HL-60 (cell line): ENCODE results near the gene FAM89B.

Experiments used
- DNase-seq, 2 experiments: peaks; one replicate each; pipeline ENCODE4 v3.0.0-alpha.2; 2010 to 2020; ENCODE audit warnings: low read depth in 1 of 2, low spot score in 1 of 2
- H3K27ac ChIP-seq: fragments of 250-450 bp; sonication (Bioruptor Pico); replicated peaks from 2 replicates; pipeline ENCODE4 v1.5.1; 2020; ENCODE audit warnings: mild to moderate bottlenecking, moderate library complexity
- H3K27me3 ChIP-seq: fragments of 250-450 bp; sonication (Bioruptor Pico); 2 replicates; pipeline ENCODE4 v1.5.1; 2021; ENCODE audit warnings: mild to moderate bottlenecking, moderate library complexity; ENCODE audit not compliant: insufficient read depth, poor library complexity, severe bottlenecking
- H3K4me3 ChIP-seq: replicated peaks from 2 replicates; pipeline ENCODE4 v1.5.1; 2011; ENCODE audit warnings: mild to moderate bottlenecking, control low read depth, low read length; ENCODE audit not compliant: insufficient read depth
- CTCF ChIP-seq: IDR thresholded peaks from one replicate; pipeline ENCODE4 v1.5.1; 2011; ENCODE audit warnings: low read length, control low read depth, inconsistent platforms; ENCODE audit not compliant: insufficient read depth
- GABPA ChIP-seq: IDR thresholded peaks from 2 replicates; pipeline ENCODE4 v1.6.1; 2012; ENCODE audit warnings: low read depth
- POLR2AphosphoS5 ChIP-seq: IDR thresholded peaks from 2 replicates; pipeline ENCODE4 v1.6.1; 2012; ENCODE audit warnings: low read depth
- REST ChIP-seq: IDR thresholded peaks from 2 replicates; pipeline ENCODE4 v1.6.1; 2012; ENCODE audit warnings: low read depth; ENCODE audit not compliant: insufficient replicate concordance
- SPI1 ChIP-seq: IDR thresholded peaks from 2 replicates; pipeline ENCODE4 v1.6.1; 2012; ENCODE audit warnings: low read depth, mild to moderate bottlenecking, borderline replicate concordance

Gene FAM89B

GRCh38 chr11:65536412-65537295 lies 35.7 kb upstream of the FAM89B start:
- TF ChIP-seq GABPA, result no peak
- TF ChIP-seq CTCF, result no peak
- no peak for TF ChIP-seq POLR2AphosphoS5
- TF ChIP-seq REST, result no peak
- no peak for TF ChIP-seq SPI1

GRCh38 chr11:65537296-65537597 lies 35.1 kb upstream of the FAM89B start:
- Histone ChIP-seq H3K4me3 (no peak overlapping the region), H3K27me3 (no peaks in the 10 kb centered on the region), H3K27ac (no peak overlapping the region)
- TF ChIP-seq POLR2AphosphoS5, result no peak
- DNase-seq, result no peak

More at GRCh38 chr11:65536412-65537295, 35.7 kb upstream of the FAM89B start:
- Histone ChIP-seq H3K4me3 (no peak overlapping the region), H3K27ac (no peak overlapping the region), H3K27me3 (no peaks in the 10 kb centered on the region)
- DNase-seq, result no peak

- no peak overlapping the region for H3K27ac ChIP-seq
- TF ChIP-seq GABPA, result no peak
- no peak for TF ChIP-seq REST
- no peak for TF ChIP-seq CTCF
- TF ChIP-seq SPI1, result no peak
- no peak for TF ChIP-seq POLR2AphosphoS5
- no peak for DNase-seq
Measured at GRCh38 chr11:65537620-65538231, 34.6 kb upstream of the FAM89B start.

GRCh38 chr11:65538232-65538914 lies 34.0 kb upstream of the FAM89B start:
- no peak for DNase-seq
- Histone ChIP-seq H3K4me3 (no peak overlapping the region), H3K27me3 (no peaks in the 10 kb centered on the region), H3K27ac (no peak overlapping the region)
- no peak for TF ChIP-seq CTCF

More at GRCh38 chr11:65537620-65538231, 34.6 kb upstream of the FAM89B start:
- H3K4me3 ChIP-seq, result no peak overlapping the region
- H3K27me3 ChIP-seq, result no peaks in the 10 kb centered on the region
